OCI-LY7 (cell line): ENCODE results near the gene PDE5A. TPM values are rescaled to one million over a fixed set of nuclear protein-coding genes. Genes with fewer than 3 reads are reported as not detected.
A peak's percentile ranks its signal among the peaks of the same experiment; 100 is the strongest.

Source experiments
- BruUV-seq: library from RNA; stranded (reverse); fragments of 400-500 nt; replicated peaks from 2 replicates; lab custom pipeline; 2021; lab: Mats Ljungman, UMichigan
- CTCF ChIA-PET: fragments of 300-600 bp; sonication (Branson Sonifier 250); formaldehyde crosslinking; loops from one replicate; lab custom pipeline; 2022; ENCODE audit warnings: antibody characterized with exemption; ENCODE audit not compliant: unreplicated experiment; lab: Charles Lee
- POLR2A ChIA-PET: fragments of 300-600 bp; sonication (Branson Sonifier 250); formaldehyde crosslinking; loops from one replicate; lab custom pipeline; 2022; ENCODE audit warnings: antibody characterized with exemption; lab: Charles Lee
- DNase-seq: peaks from one replicate; pipeline ENCODE4 v3.0.0-alpha.2; 2015; ENCODE audit warnings: low spot score
- H2AFZ ChIP-seq: fragments of 200-600 bp; sonication (generic), shearing (Covaris generic); 2 replicates; pipeline ENCODE4 v1.6.1; 2014; ENCODE audit warnings: mild to moderate bottlenecking, antibody characterized with exemption, low read length, moderate library complexity
- H3K27ac ChIP-seq: fragments of 200-600 bp; sonication (generic); 2 replicates; pipeline ENCODE4 v1.5.1; 2014; ENCODE audit warnings: mixed run types, low read depth, mild to moderate bottlenecking, moderate library complexity, low read length, inconsistent platforms; ENCODE audit not compliant: poor library complexity, severe bottlenecking
- H3K36me3 ChIP-seq: fragments of 200-600 bp; sonication (generic); 2 replicates; pipeline ENCODE4 v1.6.1; 2014; ENCODE audit warnings: mild to moderate bottlenecking, antibody characterized with exemption, low read length, moderate library complexity, mixed read lengths; ENCODE audit not compliant: insufficient read depth
- H3K4me1 ChIP-seq: fragments of 200-600 bp; sonication (generic); 2 replicates; pipeline ENCODE4 v1.5.1; 2014; ENCODE audit warnings: mild to moderate bottlenecking, low read length; ENCODE audit not compliant: insufficient read depth, poor library complexity, severe bottlenecking
- H3K4me2 ChIP-seq: fragments of 200-600 bp; sonication (generic); 2 replicates; pipeline ENCODE4 v1.6.1; 2014; ENCODE audit warnings: mild to moderate bottlenecking, low read length
- H3K4me3 ChIP-seq: fragments of 200-600 bp; sonication (generic); 2 replicates; pipeline ENCODE4 v1.5.1; 2014; ENCODE audit warnings: mild to moderate bottlenecking, low read depth, low read length; ENCODE audit not compliant: poor library complexity, severe bottlenecking
- H3K79me2 ChIP-seq: fragments of 200-600 bp; sonication (generic); 2 replicates; pipeline ENCODE4 v1.6.1; 2016; ENCODE audit warnings: low read depth, mild to moderate bottlenecking, low read length, moderate library complexity, mixed read lengths; ENCODE audit not compliant: insufficient read depth
- H3K9me2 ChIP-seq: fragments of 200-600 bp; sonication (generic); 2 replicates; pipeline ENCODE4 v1.6.1; 2016; ENCODE audit warnings: mild to moderate bottlenecking, low read length, mixed read lengths; ENCODE audit not compliant: insufficient read depth
- H3K9me3 ChIP-seq: fragments of 200-600 bp; sonication (generic); 2 replicates; pipeline ENCODE4 v1.6.1; 2014; ENCODE audit warnings: mild to moderate bottlenecking, mixed run types, low read length, mixed read lengths
- H4K20me1 ChIP-seq: fragments of 200-600 bp; sonication (generic); 2 replicates; pipeline ENCODE4 v1.6.1; 2014; ENCODE audit warnings: mild to moderate bottlenecking, antibody characterized with exemption, low read length, moderate library complexity, mixed read lengths; ENCODE audit not compliant: insufficient read depth
- EZH2phosphoT487 ChIP-seq: fragments of 200-600 bp; sonication (generic); IDR thresholded peaks from 2 replicates; pipeline ENCODE4 v1.6.1; 2018; ENCODE audit warnings: low read depth, borderline replicate concordance, mild to moderate bottlenecking, mixed run types, antibody characterized with exemption, low read length, moderate library complexity, mixed read lengths
- intact Hi-C: fragments of 100-400 bp; cut with micrococcal nuclease; formaldehyde crosslinking; loops from one replicate; pipeline ENCODE4 v1.10.0; 2022; ENCODE audit not compliant: unreplicated experiment
- total RNA-seq, 2 experiments: library from RNA; depleted of rRNA in 1 of 2; stranded (reverse); fragments of >200 nt in 1 of 2; shearing (Covaris generic) in 1 of 2; gene quantifications; 2 replicates each; pipeline ENCODE4 v1.2.3, GENCODE V29; 2014 to 2022
- TF ChIP-seq, protein P1 (sequence below): fragments of 200-600 bp; sonication (generic); conservative IDR thresholded peaks from 2 replicates; pipeline ENCODE4 v1.5.1; 2014; ENCODE audit warnings: mild to moderate bottlenecking, antibody characterized with exemption, low read length, moderate library complexity, mixed read lengths

Gene PDE5A
- total RNA-seq, 2 experiments from 2014 or later = 0.22 to 1.4 TPM

GRCh38 chr4:119493419-119493818, 135.2 kb downstream of the PDE5A start:
- H3K79me2 ChIP-seq = no peaks in the 10 kb centered on the region
- BruUV-seq = no TSS peak
- no peak overlapping the region for H3K4me2 ChIP-seq
- no peak for TF ChIP-seq EZH2phosphoT487
- TF ChIP-seq, protein P1, sequence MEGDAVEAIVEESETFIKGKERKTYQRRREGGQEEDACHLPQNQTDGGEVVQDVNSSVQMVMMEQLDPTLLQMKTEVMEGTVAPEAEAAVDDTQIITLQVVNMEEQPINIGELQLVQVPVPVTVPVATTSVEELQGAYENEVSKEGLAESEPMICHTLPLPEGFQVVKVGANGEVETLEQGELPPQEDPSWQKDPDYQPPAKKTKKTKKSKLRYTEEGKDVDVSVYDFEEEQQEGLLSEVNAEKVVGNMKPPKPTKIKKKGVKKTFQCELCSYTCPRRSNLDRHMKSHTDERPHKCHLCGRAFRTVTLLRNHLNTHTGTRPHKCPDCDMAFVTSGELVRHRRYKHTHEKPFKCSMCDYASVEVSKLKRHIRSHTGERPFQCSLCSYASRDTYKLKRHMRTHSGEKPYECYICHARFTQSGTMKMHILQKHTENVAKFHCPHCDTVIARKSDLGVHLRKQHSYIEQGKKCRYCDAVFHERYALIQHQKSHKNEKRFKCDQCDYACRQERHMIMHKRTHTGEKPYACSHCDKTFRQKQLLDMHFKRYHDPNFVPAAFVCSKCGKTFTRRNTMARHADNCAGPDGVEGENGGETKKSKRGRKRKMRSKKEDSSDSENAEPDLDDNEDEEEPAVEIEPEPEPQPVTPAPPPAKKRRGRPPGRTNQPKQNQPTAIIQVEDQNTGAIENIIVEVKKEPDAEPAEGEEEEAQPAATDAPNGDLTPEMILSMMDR = peak; percentile 70
- no peaks in the 10 kb centered on the region for H4K20me1 ChIP-seq
- no peak overlapping the region for H3K27ac ChIP-seq
- no peak overlapping the region for H2AFZ ChIP-seq
- ChIA-PET POLR2A (interaction anchor here (0.6 to 1.6 kb wide), 4 partner anchors 20 to 1404 kb away, joined by 3 to 5 read pairs (median 4); no protein-coding TSS in a partner anchor), CTCF (interaction anchor here (1.0 kb wide), 1 partner anchor 131 kb away, joined by 3 read pairs; no protein-coding TSS in a partner anchor)
- peak; percentile 21 for DNase-seq
- H3K4me1 ChIP-seq = no peaks in the 10 kb centered on the region
- intact Hi-C loops = loop anchor here (1.0 to 10.0 kb wide), 2 partner anchors 451 to 509 kb away; no protein-coding TSS in a partner anchor
- H3K4me3 ChIP-seq = no peak overlapping the region
- no peaks in the 10 kb centered on the region for H3K9me3 ChIP-seq
- H3K9me2 ChIP-seq = no peaks in the 10 kb centered on the region
- H3K36me3 ChIP-seq = peaks cover 45% of the 10 kb centered on the region

DNA sequence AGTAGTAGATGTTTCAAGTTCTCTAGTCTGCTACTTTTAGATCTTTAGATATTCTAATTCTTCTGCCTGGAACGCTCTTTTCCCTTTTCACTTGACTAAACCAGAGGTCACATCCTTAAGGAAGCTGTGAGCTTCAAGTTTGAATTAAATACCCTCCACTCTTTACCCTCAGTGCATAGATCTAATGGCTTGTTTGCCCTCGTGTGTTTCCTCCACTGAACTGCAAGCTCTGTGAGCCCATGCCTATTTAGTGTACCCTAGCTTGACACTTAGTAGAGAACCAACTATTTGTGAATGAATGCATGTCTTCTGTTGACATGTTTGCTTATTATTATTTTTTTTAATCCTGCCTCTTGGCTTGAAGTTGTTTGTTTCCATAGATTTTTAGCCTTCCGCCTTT, 138.3 kb downstream of the PDE5A start:
- Histone ChIP-seq H3K9me2 (no peaks in the 10 kb centered on the region), H3K4me3 (no peak overlapping the region), H4K20me1 (no peaks in the 10 kb centered on the region), H3K9me3 (no peaks in the 10 kb centered on the region), H3K4me1 (no peaks in the 10 kb centered on the region), H3K27ac (no peak overlapping the region), H2AFZ (no peak overlapping the region), H3K79me2 (no peaks in the 10 kb centered on the region), H3K4me2 (no peak overlapping the region), H3K36me3 (peaks cover 14% of the 10 kb centered on the region)
- POLR2A ChIA-PET = interaction anchor here (1.0 kb wide), 1 partner anchor 14 kb away, joined by 3 read pairs; no protein-coding TSS in a partner anchor
- BruUV-seq = no TSS peak
- TF ChIP-seq EZH2phosphoT487 = no peak
- TF ChIP-seq, protein P1 = peak; percentile 58
- DNase-seq = peak; percentile 32
- intact Hi-C loops = loop anchor here (10.0 kb wide), 1 partner anchor 506 kb away; no protein-coding TSS in a partner anchor
- CTCF ChIA-PET = no interaction called here

GRCh38 chr4:119489305-119489704, 139.3 kb downstream of the PDE5A start:
- no peaks in the 10 kb centered on the region for H3K9me3 ChIP-seq
- intact Hi-C loops = loop anchor here (5.0 kb wide), 1 partner anchor 177 kb away; no protein-coding TSS in a partner anchor
- no peak overlapping the region for H3K27ac ChIP-seq
- H2AFZ ChIP-seq = no peak overlapping the region
- CTCF ChIA-PET = no interaction called here
- no TSS peak for BruUV-seq
- DNase-seq = no peak
- H3K4me2 ChIP-seq = no peak overlapping the region
- no peaks in the 10 kb centered on the region for H3K9me2 ChIP-seq
- no peak overlapping the region for H3K4me3 ChIP-seq
- TF ChIP-seq, protein P1 = no peak
- no peak for TF ChIP-seq EZH2phosphoT487
- no peaks in the 10 kb centered on the region for H3K4me1 ChIP-seq
- no peaks in the 10 kb centered on the region for H4K20me1 ChIP-seq
- H3K36me3 ChIP-seq = peaks cover 3% of the 10 kb centered on the region; the same call in 1 of the 2 replicates
- POLR2A ChIA-PET = interaction anchor here (0.6 kb wide), 1 partner anchor 84 kb away, joined by 3 read pairs; no protein-coding TSS in a partner anchor
- H3K79me2 ChIP-seq = no peaks in the 10 kb centered on the region
